ENCODE data around the gene TSKS. TPM values are rescaled to one million over a fixed set of nuclear protein-coding genes. Genes with fewer than 3 reads are reported as not detected.

The TSKS gene
- total and polyA plus RNA-seq, 2 donors (not counting 3 experiments of a cell fraction or from before 2014, with no cell fraction given): 0.03 TPM; not detected in 1

- FAIRE-seq (no peak), DNase-seq (ENCODE audit: low read depth, low spot score) (no peak)
- intact Hi-C loops (cut with micrococcal nuclease) (no loop called here), dilution Hi-C loops (cut with MboI; ENCODE audit: extremely low pct_ligation_motif_present, low sequenced_read_pairs) (no loop called here)
- Histone ChIP-seq H3K4me3 (replicated peaks in 1 of 3; ENCODE audit: insufficient read depth in 1 of 3, low read depth in 1 of 3, low read length in 3 of 3) (no peak overlapping the region), H3K4me1 (ENCODE audit: control insufficient read depth, extremely low read depth, insufficient read depth, low read length) (no peaks in the 10 kb centered on the region), H2AFZ (ENCODE audit: low read depth, low read length) (no peak overlapping the region), H3K4me2 (ENCODE audit: insufficient read depth, low read length) (no peak overlapping the region), H3K9ac (replicated peaks; ENCODE audit: extremely low read depth, insufficient read depth, low read length) (no peak overlapping the region), H3K27ac (ENCODE audit: insufficient read depth, low read depth, low read length) (no peak overlapping the region), H3K9me1 (replicated peaks; ENCODE audit: control insufficient read depth, extremely low read depth, insufficient read depth, low read length) (no peaks in the 10 kb centered on the region), H3K27me3 (ENCODE audit: control insufficient read depth in 2 of 2, insufficient read depth in 2 of 2, low read length in 2 of 2) (no peaks in the 10 kb centered on the region), H3K36me3 (ENCODE audit: control insufficient read depth in 2 of 2, extremely low read depth in 1 of 2, insufficient read depth in 2 of 2, low read length in 2 of 2) (no peaks in the 10 kb centered on the region), H3K79me2 (ENCODE audit: control insufficient read depth, insufficient read depth, low read length) (no peaks in the 10 kb centered on the region), H3K9me3 (replicated peaks; ENCODE audit: control insufficient read depth, insufficient read depth, low read length) (no peaks in the 10 kb centered on the region), H4K20me1 (replicated peaks; ENCODE audit: control insufficient read depth, extremely low read depth, insufficient read depth, low read length) (no peaks in the 10 kb centered on the region)
- POLR2A ChIA-PET: interaction anchor here (0.7 kb wide), 1 partner anchor 13 kb away, joined by 4 read pairs; no protein-coding TSS in a partner anchor
- TF ChIP-seq POLR2A (IDR thresholded peaks at IDR 0.05; ENCODE audit: low read depth, low read length) (no peak), FOS (IDR thresholded peaks at IDR 0.05; ENCODE audit: borderline replicate concordance, insufficient read depth, low read length) (no peak), MYC (IDR thresholded peaks at IDR 0.05; ENCODE audit: low read depth, low read length) (no peak), EZH2 (IDR thresholded peaks at IDR 0.05; ENCODE audit: borderline replicate concordance, low read depth, low read length, severe bottlenecking) (no peak), POLR2AphosphoS5 (IDR thresholded peaks at IDR 0.05; ENCODE audit: insufficient read depth, low read depth, low read length) (no peak), MAX (IDR thresholded peaks at IDR 0.05; ENCODE audit: insufficient read depth, insufficient read length) (no peak), JUN (IDR thresholded peaks at IDR 0.05; ENCODE audit: borderline replicate concordance, insufficient read depth, insufficient read length, low read depth) (no peak), CTCF (IDR thresholded peaks at IDR 0.05; ENCODE audit: extremely low read depth in 1 of 2, insufficient read depth in 1 of 2, low read depth in 1 of 2, low read length in 2 of 2) (no peak), GATA2 (IDR thresholded peaks at IDR 0.05; ENCODE audit: insufficient read depth, insufficient read length, low read depth, low read length) (no peak)
- no TSS peak for BruUV-seq (replicated peaks)
- CTCF ChIA-PET: interaction anchor here (1.2 to 1.3 kb wide), 2 partner anchors 21 to 38 kb away, joined by 4 to 5 read pairs; no protein-coding TSS in a partner anchor
These were observed 7.2 kb downstream of the TSKS start for GRCh38 chr19:49755956-49756355.

Measured in endothelial cell of umbilical vein (primary cell).